Smooth muscle cell (in vitro differentiated cells): ENCODE data around the gene KIAA1755. TPM values are rescaled to one million over a fixed set of nuclear protein-coding genes. Genes with fewer than 3 reads are reported as not detected.

Source experiments
- DNase-seq: peaks from one replicate; lab custom pipeline; 2025; ENCODE audit not compliant: unreplicated experiment; lab: John Stamatoyannopoulos, UW
- H2AFZ ChIP-seq: fragments of 200-600 bp; sonication (generic); 2 replicates; pipeline ENCODE4 v1.6.0; 2016; ENCODE audit warnings: antibody characterized with exemption, low read depth, mild to moderate bottlenecking
- H3F3A ChIP-seq: fragments of 200-600 bp; sonication (generic); 2 replicates; pipeline ENCODE4 v1.6.0; 2017; ENCODE audit warnings: antibody characterized with exemption, low read depth
- H3K27ac ChIP-seq: fragments of 200-600 bp; sonication (generic); 2 replicates; pipeline ENCODE4 v1.5.1; 2016; ENCODE audit warnings: low read depth, mild to moderate bottlenecking
- H3K27me3 ChIP-seq: fragments of 200-600 bp; sonication (generic); 2 replicates; pipeline ENCODE4 v1.6.1; 2016; ENCODE audit warnings: low read depth, mild to moderate bottlenecking
- H3K36me3 ChIP-seq: fragments of 200-600 bp; sonication (generic); 2 replicates; pipeline ENCODE4 v1.5.1; 2016; ENCODE audit warnings: low read depth
- H3K4me1 ChIP-seq: fragments of 200-600 bp; sonication (generic); 2 replicates; pipeline ENCODE4 v1.5.1; 2016; ENCODE audit warnings: low read depth
- H3K4me2 ChIP-seq: fragments of 200-600 bp; sonication (generic); 2 replicates; pipeline ENCODE4 v1.6.0; 2016; ENCODE audit warnings: mild to moderate bottlenecking
- H3K4me3 ChIP-seq: fragments of 200-600 bp; sonication (generic); 2 replicates; pipeline ENCODE4 v1.5.1; 2016; ENCODE audit warnings: mild to moderate bottlenecking
- H3K79me2 ChIP-seq: fragments of 200-600 bp; sonication (generic); 2 replicates; pipeline ENCODE4 v1.6.0; 2016; ENCODE audit warnings: low read depth, mild to moderate bottlenecking
- H3K9ac ChIP-seq: fragments of 200-600 bp; sonication (generic); 2 replicates; pipeline ENCODE4 v1.6.0; 2016; ENCODE audit warnings: low read depth
- H3K9me3 ChIP-seq: fragments of 200-600 bp; sonication (generic); replicated peaks from 2 replicates; pipeline ENCODE4 v1.5.1; 2016; ENCODE audit warnings: low read depth
- H4K20me1 ChIP-seq: fragments of 200-600 bp; sonication (generic); 2 replicates; pipeline ENCODE4 v1.6.0; 2016; ENCODE audit warnings: low read depth
- CTCF ChIP-seq: fragments of 200-600 bp; sonication (generic); IDR thresholded peaks from 2 replicates; pipeline ENCODE4 v1.5.1; 2017; ENCODE audit warnings: borderline replicate concordance, mild to moderate bottlenecking, antibody characterized with exemption; ENCODE audit not compliant: insufficient read depth, poor library complexity, severe bottlenecking
- WGBS: methylation state at CpG from one replicate; pipeline ENCODE4 v1.1.7; 2016; ENCODE audit warnings: low lambda C conversion rate; 5-methylcytosine and 5-hydroxymethylcytosine counted together
- polyA plus RNA-seq: library from polyadenylated mRNA; unstranded; fragments of >200 nt; fragmentation: Nextera tagmentation; extraction: Ambion mirVana; gene quantifications from 2 replicates; pipeline ENCODE4 v1.2.1, GENCODE V29; 2016
- total RNA-seq: library from RNA; depleted of rRNA; stranded (reverse); fragments of >200 nt; gene quantifications from 2 replicates; pipeline ENCODE4 v1.2.3, GENCODE V29; 2014

Gene KIAA1755
- total and polyA plus RNA-seq, 2 experiments from 2014 or later = 0.17 TPM; not detected in 1

GRCh38 chr20:38190936-38191371 is 69.6 kb downstream of the KIAA1755 start:
- H3K79me2 ChIP-seq = no peaks in the 10 kb centered on the region
- H3K36me3 ChIP-seq = no peaks in the 10 kb centered on the region
- no peak overlapping the region for H3K9ac ChIP-seq
- no peak for TF ChIP-seq CTCF
- 38% methylated on average over 3 of the region's 3 CpGs for WGBS
- no peaks in the 10 kb centered on the region for H4K20me1 ChIP-seq
- no peak overlapping the region for H3K4me2 ChIP-seq
- H3K9me3 ChIP-seq = no peaks in the 10 kb centered on the region
- no peak overlapping the region for H2AFZ ChIP-seq
- DNase-seq = no peak
- no peaks in the 10 kb centered on the region for H3K27me3 ChIP-seq
- H3K4me1 ChIP-seq = no peaks in the 10 kb centered on the region
- H3K4me3 ChIP-seq = no peak overlapping the region
- no peak overlapping the region for H3K27ac ChIP-seq
- H3F3A ChIP-seq = no peaks in the 10 kb centered on the region

GRCh38 chr20:38190166-38190565 is 70.4 kb downstream of the KIAA1755 start:
- H3K27me3 ChIP-seq = no peaks in the 10 kb centered on the region
- 96% methylated on average over 6 of the region's 6 CpGs for WGBS
- no peak overlapping the region for H3K9ac ChIP-seq
- H3K9me3 ChIP-seq = no peaks in the 10 kb centered on the region
- no peak for TF ChIP-seq CTCF
- H3K4me3 ChIP-seq = no peak overlapping the region
- no peak overlapping the region for H3K27ac ChIP-seq
- no peaks in the 10 kb centered on the region for H3F3A ChIP-seq
- H3K4me1 ChIP-seq = no peaks in the 10 kb centered on the region
- no peak for DNase-seq
- H4K20me1 ChIP-seq = no peaks in the 10 kb centered on the region
- H3K4me2 ChIP-seq = no peak overlapping the region
- H3K79me2 ChIP-seq = no peaks in the 10 kb centered on the region
- H2AFZ ChIP-seq = no peak overlapping the region
- H3K36me3 ChIP-seq = no peaks in the 10 kb centered on the region

GRCh38 chr20:38187517-38187916 is 73.0 kb downstream of the KIAA1755 start:
- TF ChIP-seq CTCF = peak; percentile 22
- 53% methylated on average over 5 of the region's 5 CpGs for WGBS
- H3K9me3 ChIP-seq = no peaks in the 10 kb centered on the region
- no peak overlapping the region for H2AFZ ChIP-seq
- H3K27ac ChIP-seq = peak overlapping the region; percentile 25
- H3K4me1 ChIP-seq = no peaks in the 10 kb centered on the region
- no peaks in the 10 kb centered on the region for H3F3A ChIP-seq
- no peaks in the 10 kb centered on the region for H3K27me3 ChIP-seq
- DNase-seq = no peak
- no peak overlapping the region for H3K4me3 ChIP-seq
- no peak overlapping the region for H3K4me2 ChIP-seq
- H3K36me3 ChIP-seq = no peaks in the 10 kb centered on the region
- H3K9ac ChIP-seq = no peak overlapping the region
- no peaks in the 10 kb centered on the region for H3K79me2 ChIP-seq
- H4K20me1 ChIP-seq = no peaks in the 10 kb centered on the region

GRCh38 chr20:38186788-38187221 is 73.7 kb downstream of the KIAA1755 start:
- no peaks in the 10 kb centered on the region for H3K79me2 ChIP-seq
- no peaks in the 10 kb centered on the region for H4K20me1 ChIP-seq
- no peaks in the 10 kb centered on the region for H3K4me1 ChIP-seq
- H3K36me3 ChIP-seq = no peaks in the 10 kb centered on the region
- no peak for DNase-seq
- WGBS = 63% methylated on average over 5 of the region's 5 CpGs
- H3K9me3 ChIP-seq = no peaks in the 10 kb centered on the region
- peak overlapping the region; percentile 25 for H3K27ac ChIP-seq
- no peak for TF ChIP-seq CTCF
- no peak overlapping the region for H3K4me2 ChIP-seq
- no peaks in the 10 kb centered on the region for H3F3A ChIP-seq
- H3K9ac ChIP-seq = no peak overlapping the region
- H3K27me3 ChIP-seq = no peaks in the 10 kb centered on the region
- H2AFZ ChIP-seq = no peak overlapping the region
- H3K4me3 ChIP-seq = no peak overlapping the region
